HUES6 (cell line): Measurements from ENCODE around the gene RNF113B.

Source experiments
- H3K27ac ChIP-seq: 2 replicates; pipeline ENCODE4 v1.7.0; 2013; ENCODE audit warnings: low read depth, mild to moderate bottlenecking, low read length, inconsistent platforms
- H3K27me3 ChIP-seq: 2 replicates; pipeline ENCODE4 v1.6.1; 2013; ENCODE audit warnings: low read length; ENCODE audit not compliant: control insufficient read depth, insufficient read depth
- H3K36me3 ChIP-seq: 2 replicates; pipeline ENCODE4 v1.6.1; 2013; ENCODE audit warnings: low read length; ENCODE audit not compliant: control insufficient read depth, insufficient read depth
- H3K4me1 ChIP-seq: 2 replicates; pipeline ENCODE4 v1.6.1; 2013; ENCODE audit warnings: low read length; ENCODE audit not compliant: control insufficient read depth, insufficient read depth
- H3K4me3 ChIP-seq: 2 replicates; pipeline ENCODE4 v1.5.1; 2013; ENCODE audit warnings: low read depth, low read length
- H3K9ac ChIP-seq: one replicate; pipeline ENCODE4 v1.6.1; 2013; ENCODE audit warnings: mild to moderate bottlenecking, low read length
- H3K9me3 ChIP-seq: 2 replicates; pipeline ENCODE4 v1.6.1; 2013; ENCODE audit warnings: low read depth, low read length; ENCODE audit not compliant: control insufficient read depth, insufficient read depth

RNF113B gene

GRCh38 chr13:98204546-98204945 lies 27.5 kb upstream of the RNF113B start:
- H3K27ac ChIP-seq = no peak overlapping the region
- peaks cover 7% of the 10 kb centered on the region; the same call in 1 of the 2 replicates for H3K36me3 ChIP-seq
- H3K4me1 ChIP-seq = peaks cover 34% of the 10 kb centered on the region
- H3K9me3 ChIP-seq = peaks cover 23% of the 10 kb centered on the region
- no peak overlapping the region for H3K9ac ChIP-seq
- no peaks in the 10 kb centered on the region for H3K27me3 ChIP-seq
- no peak overlapping the region for H3K4me3 ChIP-seq

- Histone ChIP-seq H3K4me1 (peaks cover 42% of the 10 kb centered on the region), H3K27ac (no peak overlapping the region), H3K9me3 (peaks cover 23% of the 10 kb centered on the region), H3K27me3 (no peaks in the 10 kb centered on the region), H3K9ac (no peak overlapping the region), H3K36me3 (peaks cover 7% of the 10 kb centered on the region; the same call in 1 of the 2 replicates), H3K4me3 (no peak overlapping the region)
Observed at GRCh38 chr13:98203646-98204326, 26.7 kb upstream of the RNF113B start.

GRCh38 chr13:98201984-98202383 lies 24.9 kb upstream of the RNF113B start:
- H3K27me3 ChIP-seq = no peaks in the 10 kb centered on the region
- H3K27ac ChIP-seq = peak overlapping the region; percentile 50; the same call in 1 of the 2 replicates
- peaks cover 39% of the 10 kb centered on the region for H3K4me1 ChIP-seq
- H3K36me3 ChIP-seq = 0 out of 2 replicates have a peak, but pooled peaks cover 7% of the 10 kb centered on the region
- no peak overlapping the region for H3K9ac ChIP-seq
- H3K4me3 ChIP-seq = no peak overlapping the region
- peaks cover 23% of the 10 kb centered on the region for H3K9me3 ChIP-seq

GRCh38 chr13:98201189-98201588 lies 24.1 kb upstream of the RNF113B start:
- H3K4me1 ChIP-seq = peaks cover 39% of the 10 kb centered on the region
- H3K27ac ChIP-seq = no peak overlapping the region
- H3K9ac ChIP-seq = no peak overlapping the region
- no peaks in the 10 kb centered on the region for H3K27me3 ChIP-seq
- H3K36me3 ChIP-seq = 0 out of 2 replicates have a peak, but pooled peaks cover 7% of the 10 kb centered on the region
- H3K4me3 ChIP-seq = peak overlapping the region; percentile 4; the same call in 1 of the 2 replicates
- H3K9me3 ChIP-seq = peaks cover 23% of the 10 kb centered on the region

- Histone ChIP-seq H3K9ac (no peak overlapping the region), H3K9me3 (peaks cover 18% of the 10 kb centered on the region), H3K4me1 (peaks cover 41% of the 10 kb centered on the region), H3K27ac (peak overlapping the region; percentile 69; the same call in 1 of the 2 replicates), H3K27me3 (no peaks in the 10 kb centered on the region), H3K36me3 (0 out of 2 replicates have a peak, but pooled peaks cover 7% of the 10 kb centered on the region), H3K4me3 (peak overlapping the region; percentile 29)
Observed at GRCh38 chr13:98200211-98200878, 23.3 kb upstream of the RNF113B start.

GRCh38 chr13:98199480-98199879 lies 22.4 kb upstream of the RNF113B start:
- H3K9me3 ChIP-seq = peaks cover 11% of the 10 kb centered on the region
- H3K27ac ChIP-seq = peak overlapping the region; percentile 69
- H3K36me3 ChIP-seq = 0 out of 2 replicates have a peak, but pooled peaks cover 4% of the 10 kb centered on the region
- H3K4me3 ChIP-seq = peak overlapping the region; percentile 29; the same call in 1 of the 2 replicates
- H3K27me3 ChIP-seq = no peaks in the 10 kb centered on the region
- H3K9ac ChIP-seq = no peak overlapping the region
- peaks cover 49% of the 10 kb centered on the region for H3K4me1 ChIP-seq

- no peaks in the 10 kb centered on the region for H3K36me3 ChIP-seq
- no peak overlapping the region for H3K9ac ChIP-seq
- H3K4me3 ChIP-seq = no peak overlapping the region
- no peak overlapping the region for H3K27ac ChIP-seq
- no peaks in the 10 kb centered on the region for H3K27me3 ChIP-seq
- peaks cover 49% of the 10 kb centered on the region for H3K4me1 ChIP-seq
- peaks cover 6% of the 10 kb centered on the region for H3K9me3 ChIP-seq
Observed at GRCh38 chr13:98198683-98199082, 21.6 kb upstream of the RNF113B start.

- Histone ChIP-seq H3K9me3 (no peaks in the 10 kb centered on the region; the same call in 1 of the 2 replicates), H3K4me3 (no peak overlapping the region), H3K36me3 (no peaks in the 10 kb centered on the region), H3K27ac (no peak overlapping the region), H3K27me3 (no peaks in the 10 kb centered on the region), H3K9ac (no peak overlapping the region), H3K4me1 (peaks cover 25% of the 10 kb centered on the region)
Observed at GRCh38 chr13:98195054-98195791, 18.2 kb upstream of the RNF113B start.

GRCh38 chr13:98192008-98192407 lies 14.9 kb upstream of the RNF113B start:
- Histone ChIP-seq H3K27ac (no peak overlapping the region), H3K9me3 (no peaks in the 10 kb centered on the region), H3K4me1 (peaks cover 19% of the 10 kb centered on the region), H3K4me3 (no peak overlapping the region), H3K36me3 (no peaks in the 10 kb centered on the region), H3K9ac (no peak overlapping the region), H3K27me3 (no peaks in the 10 kb centered on the region)

- Histone ChIP-seq H3K27ac (no peak overlapping the region), H3K4me1 (peaks cover 19% of the 10 kb centered on the region), H3K9me3 (no peaks in the 10 kb centered on the region), H3K4me3 (no peak overlapping the region), H3K36me3 (no peaks in the 10 kb centered on the region), H3K9ac (no peak overlapping the region), H3K27me3 (no peaks in the 10 kb centered on the region)
Observed at GRCh38 chr13:98190889-98191444, 13.9 kb upstream of the RNF113B start.
